ENCODE measurements around the gene SMCO4.

DNA sequence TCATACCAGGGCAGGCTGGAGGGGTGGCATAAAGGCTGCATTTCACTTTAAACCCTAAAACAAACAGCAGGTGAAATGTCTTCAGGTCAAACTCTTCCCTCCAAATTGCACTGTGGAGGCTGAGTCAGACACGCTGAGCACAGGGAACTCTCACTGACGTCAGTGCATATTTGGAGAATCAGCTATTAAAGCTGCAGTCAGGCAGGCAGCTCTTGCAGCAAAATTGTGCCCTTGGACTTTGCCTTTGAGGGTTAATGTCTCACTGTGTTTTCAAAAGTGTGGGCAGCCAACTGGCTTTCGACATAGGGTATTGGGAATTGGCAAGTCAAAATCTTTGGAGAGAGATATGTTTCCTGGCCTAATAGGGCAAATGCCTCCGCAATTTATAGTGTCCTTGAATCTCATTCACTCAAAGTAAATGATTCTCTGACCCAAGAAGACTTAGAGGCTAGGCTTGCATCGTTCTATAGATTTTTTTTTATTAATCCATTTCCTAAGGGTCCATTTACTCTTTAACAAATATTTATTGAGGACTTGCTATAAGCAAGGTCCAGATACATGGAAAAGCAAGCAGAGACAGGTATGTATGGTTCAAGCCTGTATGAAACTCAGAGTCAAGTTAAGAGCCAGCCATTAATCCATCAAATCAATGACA lies 27.7 kb upstream of the SMCO4 start:
- TF ChIP-seq POLR2AphosphoS5 (IDR thresholded peaks at IDR 0.05; ENCODE audit: low read depth, low read length) (no peak), POLR2A (IDR thresholded peaks at IDR 0.05; ENCODE audit: low read depth, low read length) (no peak)
